ELF-1 (cell line): Measurements from ENCODE around the gene SPTLC2.

Experiments
- DNase-seq: peaks from one replicate; pipeline ENCODE4 v3.0.0-alpha.2; 2016; ENCODE audit warnings: low read depth, low spot score

The SPTLC2 gene

GRCh38 chr14:77623201-77623600 is 6.8 kb upstream of the SPTLC2 start:
- DNase-seq = no peak

DNA sequence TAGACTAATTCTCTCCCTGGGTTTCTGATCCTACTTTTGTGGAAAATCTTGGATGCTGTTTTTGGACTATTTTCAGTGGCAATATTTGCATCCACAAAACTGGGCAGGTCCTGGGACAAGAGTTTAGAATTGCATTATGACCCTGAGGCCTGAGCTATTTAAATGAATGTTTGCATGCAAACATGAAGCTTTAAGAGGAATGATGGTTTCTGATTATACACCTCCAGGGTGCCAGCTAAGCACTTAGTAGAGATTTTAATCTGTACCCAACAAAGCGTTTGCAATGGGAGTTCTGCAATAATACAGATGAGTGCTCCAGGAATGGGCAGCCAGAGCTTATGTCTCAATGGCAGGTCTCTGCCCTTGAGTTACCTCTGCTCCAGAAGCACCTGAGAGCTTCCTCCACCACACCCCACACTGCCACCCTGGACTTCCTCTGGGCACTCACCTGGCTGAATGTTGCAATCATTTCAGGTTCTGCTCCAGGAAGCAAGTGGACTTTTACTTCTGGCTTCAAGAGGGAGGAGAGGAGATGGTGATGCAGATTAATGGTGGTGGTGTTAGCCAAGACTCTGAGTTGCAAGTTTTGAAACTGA is 6.0 kb upstream of the SPTLC2 start:
- no peak for DNase-seq

- DNase-seq = no peak
Observed at GRCh38 chr14:77620222-77620870, 3.9 kb upstream of the SPTLC2 start.

GRCh38 chr14:77618381-77618970 is 2.0 kb upstream of the SPTLC2 start:
- DNase-seq = no peak

DNA sequence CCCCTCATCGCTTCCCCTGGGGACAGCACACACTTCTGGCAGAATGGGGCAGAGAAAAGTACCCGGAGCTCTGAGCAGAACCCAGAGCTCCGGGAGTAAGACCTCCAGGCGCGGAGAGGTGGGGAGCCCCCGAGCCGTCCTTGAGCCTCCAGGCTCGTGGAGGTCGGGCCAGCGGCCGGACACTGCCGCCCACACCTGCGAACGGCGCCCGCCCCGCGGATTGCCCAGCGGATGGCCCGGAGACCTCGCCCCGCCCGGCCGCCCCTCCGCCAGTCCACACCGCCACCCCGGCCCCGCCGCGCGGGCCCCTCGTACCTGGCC is 344 bp downstream of the SPTLC2 start:
- no peak for DNase-seq

- peak; percentile 32 for DNase-seq
Observed at GRCh38 chr14:77615361-77616132, 890 bp downstream of the SPTLC2 start.

DNA sequence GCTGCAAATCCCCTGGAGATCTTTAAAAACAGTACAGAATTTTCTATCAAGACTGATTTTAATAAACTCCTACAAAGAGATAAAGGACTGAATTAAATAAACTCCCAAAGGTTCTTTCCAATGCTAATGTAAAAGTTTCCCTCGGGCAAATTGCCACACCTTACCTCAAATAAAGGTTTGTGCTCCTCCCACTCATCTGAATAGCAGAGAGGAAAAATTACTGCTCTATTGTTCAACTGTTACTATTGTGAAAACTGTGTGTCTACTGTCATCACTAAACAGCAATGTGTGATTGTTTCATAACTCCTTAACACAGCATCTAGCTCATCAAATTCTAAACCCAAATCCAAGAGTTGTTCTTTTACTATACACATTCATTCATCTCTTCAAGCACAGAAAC is 3.2 kb downstream of the SPTLC2 start:
- DNase-seq = no peak

DNA sequence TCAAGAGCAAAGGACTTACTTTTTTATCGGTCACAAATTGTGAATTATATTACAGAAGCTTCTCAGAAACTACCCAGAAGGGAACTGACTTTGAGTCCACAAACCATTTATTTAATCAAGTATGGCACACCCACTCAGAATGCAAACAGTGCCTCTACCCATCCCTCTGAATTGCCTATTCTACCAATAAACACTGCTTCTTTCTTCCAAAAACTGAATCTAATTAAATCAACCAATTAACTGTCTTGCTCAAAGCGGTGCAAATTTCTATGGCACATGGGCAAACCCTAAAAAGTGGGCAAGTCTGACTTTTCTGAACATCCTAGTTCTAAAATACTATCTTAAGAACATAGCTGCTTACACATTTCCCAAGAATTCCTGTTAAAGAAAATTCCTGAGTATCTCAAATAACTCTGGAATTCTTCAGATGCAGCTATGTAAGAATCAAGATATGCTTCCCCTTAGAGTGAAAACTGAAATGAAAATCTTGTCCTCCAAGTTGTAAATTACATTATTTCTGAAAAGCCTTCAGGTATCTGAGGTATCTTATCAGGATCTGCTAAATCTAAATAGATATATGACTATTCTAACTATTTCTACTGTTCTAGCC is 4.3 kb downstream of the SPTLC2 start:
- DNase-seq = no peak

- no peak for DNase-seq
Observed at GRCh38 chr14:77610553-77610952, 5.9 kb downstream of the SPTLC2 start.

DNA sequence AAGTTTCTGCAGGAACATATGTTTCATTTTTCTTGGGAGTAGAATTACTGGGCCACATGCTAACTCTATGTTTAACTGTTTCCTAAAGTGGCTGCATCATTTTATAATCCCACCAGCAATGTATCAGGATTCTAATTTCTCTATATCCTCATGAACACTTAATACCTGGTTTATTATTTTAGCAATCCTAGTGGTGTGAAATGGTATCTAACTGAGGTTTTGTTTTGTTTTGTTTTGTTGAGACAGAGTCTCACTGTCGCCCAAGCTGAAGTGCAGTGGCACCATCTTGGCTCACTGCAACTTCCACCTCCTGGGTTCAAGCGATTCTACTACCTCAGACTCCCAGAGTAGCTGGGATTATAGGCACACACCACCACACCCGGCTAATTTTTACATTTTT is 6.5 kb downstream of the SPTLC2 start:
- DNase-seq = no peak

GRCh38 chr14:77607741-77608302 is 8.6 kb downstream of the SPTLC2 start:
- DNase-seq = peak; percentile 19

GRCh38 chr14:77605392-77605972 is 11.0 kb downstream of the SPTLC2 start:
- DNase-seq = no peak

DNA sequence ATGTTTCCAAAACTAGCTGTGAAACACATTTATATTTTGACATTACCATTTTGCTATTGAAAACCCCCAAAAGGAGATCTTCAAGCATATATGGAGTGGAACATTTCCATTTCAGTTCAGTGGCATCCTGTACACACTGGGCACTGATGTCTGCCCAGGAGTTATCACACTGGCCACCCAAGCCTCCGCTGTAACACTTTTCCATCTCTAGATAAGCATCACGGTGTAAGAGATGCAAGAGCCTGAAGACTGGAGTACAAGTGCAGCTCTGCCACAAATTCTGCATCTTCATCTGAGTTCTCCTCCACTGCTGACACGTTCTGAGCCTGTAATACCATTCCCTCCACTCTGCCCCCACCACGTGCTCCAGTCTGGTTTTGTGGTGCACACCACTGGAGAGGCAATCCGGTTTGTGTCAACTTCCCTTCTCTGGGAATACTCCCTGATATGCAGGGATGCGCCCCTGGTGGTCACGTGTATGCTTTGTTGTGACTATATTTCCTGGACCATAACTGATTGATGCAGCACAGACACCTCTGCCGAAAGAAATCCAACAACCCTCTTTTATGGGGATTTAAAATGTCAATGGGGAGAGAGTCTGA is 12.7 kb downstream of the SPTLC2 start:
- DNase-seq = no peak

GRCh38 chr14:77603031-77603430 is 13.4 kb downstream of the SPTLC2 start:
- DNase-seq = no peak

GRCh38 chr14:77601846-77602619 is 14.4 kb downstream of the SPTLC2 start:
- DNase-seq = no peak

GRCh38 chr14:77599889-77600288 is 16.5 kb downstream of the SPTLC2 start:
- no peak for DNase-seq

DNA sequence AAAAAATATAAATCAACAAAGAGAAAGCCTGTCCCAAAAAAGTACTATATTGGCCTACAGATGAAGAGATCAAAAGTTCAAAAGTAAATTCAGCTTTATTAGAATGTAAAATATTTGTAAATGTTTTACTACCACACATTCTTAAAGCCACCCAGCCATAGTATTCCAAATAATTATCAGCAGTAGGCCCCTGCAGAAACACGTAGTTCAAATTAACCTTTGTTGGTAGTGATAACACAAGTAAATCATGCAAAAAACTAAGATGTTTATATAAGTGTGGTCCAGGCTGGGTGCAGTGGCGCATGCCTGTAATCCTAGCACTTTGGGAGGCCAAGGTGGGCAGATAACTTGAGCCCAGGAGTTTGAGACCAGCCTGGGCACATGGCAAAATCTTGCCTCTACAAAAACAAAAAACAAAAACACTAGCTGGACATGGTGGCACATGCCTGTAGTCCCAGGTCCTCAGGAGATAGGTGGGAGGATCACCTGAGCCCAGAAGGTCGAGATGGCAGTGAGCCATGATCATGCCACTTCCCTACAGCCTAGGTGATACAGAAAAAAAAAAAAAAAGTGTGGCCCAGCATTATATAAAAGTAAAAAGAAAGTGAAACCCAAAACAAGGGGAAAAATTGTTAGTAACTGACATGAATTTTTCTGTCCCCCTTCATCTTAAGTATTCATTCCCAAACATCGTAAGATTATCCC is 17.9 kb downstream of the SPTLC2 start:
- DNase-seq = no peak

DNA sequence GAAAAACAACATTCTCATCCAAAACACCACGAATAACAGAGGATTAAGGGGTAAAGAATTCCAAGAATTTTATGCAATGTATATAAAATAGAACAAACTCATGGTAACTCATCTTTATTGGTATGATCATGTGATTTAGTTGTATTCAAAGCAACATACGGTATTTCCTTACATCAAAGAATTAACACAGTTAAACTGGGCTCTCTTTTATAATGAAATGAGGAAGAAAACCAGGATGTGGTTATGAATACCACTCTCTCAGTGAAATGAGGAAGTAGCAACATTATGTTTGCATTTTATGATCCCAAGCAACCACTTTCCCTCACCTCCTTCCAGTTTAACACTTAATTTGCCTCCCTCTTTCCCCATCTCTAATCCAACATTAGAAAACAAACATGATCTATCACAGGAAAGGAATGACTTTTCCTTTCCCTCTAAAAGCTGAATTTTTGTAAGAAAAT is 22.9 kb downstream of the SPTLC2 start:
- DNase-seq = no peak

- no peak for DNase-seq
Observed at GRCh38 chr14:77590845-77591485, 25.5 kb downstream of the SPTLC2 start.
